Osteocyte (in vitro differentiated cells): Measurements from ENCODE around the gene DOC2A. TPM values are rescaled to one million over a fixed set of nuclear protein-coding genes. Genes with fewer than 3 reads are reported as not detected.

Experiments used
- DNase-seq: peaks from one replicate; pipeline ENCODE4 v3.0.0; 2021; ENCODE audit warnings: mixed read lengths; ENCODE audit not compliant: unreplicated experiment; ENCODE audit errors: extremely low spot score
- H3K27ac Mint-ChIP-seq: one replicate; pipeline ENCODE4 v1.8.0; 2021; ENCODE audit warnings: mild to moderate bottlenecking, mixed read lengths; ENCODE audit not compliant: unreplicated experiment
- H3K27me3 Mint-ChIP-seq: one replicate; pipeline ENCODE4 v1.8.0; 2021; ENCODE audit warnings: mixed read lengths; ENCODE audit not compliant: unreplicated experiment
- H3K36me3 Mint-ChIP-seq: one replicate; pipeline ENCODE4 v1.8.0; 2021; ENCODE audit warnings: mixed read lengths; ENCODE audit not compliant: unreplicated experiment
- H3K4me1 Mint-ChIP-seq: one replicate; pipeline ENCODE4 v1.8.0; 2021; ENCODE audit warnings: mixed read lengths; ENCODE audit not compliant: unreplicated experiment
- H3K4me3 Mint-ChIP-seq: one replicate; pipeline ENCODE4 v1.8.0; 2021; ENCODE audit warnings: mild to moderate bottlenecking, moderate library complexity, mixed read lengths; ENCODE audit not compliant: unreplicated experiment
- H3K9me3 Mint-ChIP-seq: one replicate; pipeline ENCODE4 v1.8.0; 2021; ENCODE audit warnings: mixed read lengths; ENCODE audit not compliant: unreplicated experiment
- CTCF ChIP-seq: fragments of 200-600 bp; sonication (generic); IDR thresholded peaks from 2 replicates; pipeline ENCODE4 v1.5.0; 2021; ENCODE audit warnings: antibody characterized with exemption, mild to moderate bottlenecking, moderate library complexity
- total RNA-seq: library from RNA; stranded (reverse); gene quantifications from 2 replicates; pipeline ENCODE4 v1.2.1, GENCODE V29; 2021

The DOC2A gene
- total RNA-seq, 1 donor from 2014 or later: 1.3 TPM

- H3K9me3 Mint-ChIP-seq: no peaks in the 10 kb centered on the region
- peak within 1 kb of the TSS; percentile 99 for H3K4me3 Mint-ChIP-seq
- no peaks in the 10 kb centered on the region for H3K27me3 Mint-ChIP-seq
- H3K27ac Mint-ChIP-seq: peak within 1 kb of the TSS; percentile 95
- H3K36me3 Mint-ChIP-seq: no peaks in the 10 kb centered on the region
- H3K4me1 Mint-ChIP-seq: peaks cover 23% of the 10 kb centered on the region
- TF ChIP-seq CTCF: no peak
- DNase-seq: peak; percentile 99
Measured at GRCh38 chr16:29995911-29996765, 14.7 kb downstream of the DOC2A start, which contains the start of gene INO80E. INO80E (plus strand) TSS chr16:29996241; CDS start chr16:29996311, 70 bp downstream.

- Mint-ChIP-seq H3K27ac (peak within 1 kb of the TSS; percentile 95), H3K36me3 (peaks cover 3% of the 10 kb centered on the region), H3K9me3 (no peaks in the 10 kb centered on the region), H3K4me3 (peak within 1 kb of the TSS; percentile 99), H3K4me1 (peaks cover 23% of the 10 kb centered on the region), H3K27me3 (no peaks in the 10 kb centered on the region)
- peak; percentile 95 for DNase-seq
- TF ChIP-seq CTCF: no peak
Measured at GRCh38 chr16:29995324-29995910, 15.4 kb downstream of the DOC2A start, which contains the start of gene HIRIP3. HIRIP3 (minus strand) TSS chr16:29995617; CDS start chr16:29995605, 12 bp downstream.

GRCh38 chr16:29994600-29995323 is 16.1 kb downstream of the DOC2A start:
- H3K9me3 Mint-ChIP-seq: no peaks in the 10 kb centered on the region
- H3K36me3 Mint-ChIP-seq: peaks cover 7% of the 10 kb centered on the region
- peak overlapping the region; percentile 99 for H3K4me3 Mint-ChIP-seq
- peaks cover 23% of the 10 kb centered on the region for H3K4me1 Mint-ChIP-seq
- peak overlapping the region; percentile 95 for H3K27ac Mint-ChIP-seq
- TF ChIP-seq CTCF: no peak
- DNase-seq: no peak
- no peaks in the 10 kb centered on the region for H3K27me3 Mint-ChIP-seq

- H3K27me3 Mint-ChIP-seq: no peaks in the 10 kb centered on the region
- TF ChIP-seq CTCF: no peak
- no peaks in the 10 kb centered on the region for H3K9me3 Mint-ChIP-seq
- H3K4me1 Mint-ChIP-seq: peaks cover 23% of the 10 kb centered on the region
- H3K36me3 Mint-ChIP-seq: peaks cover 9% of the 10 kb centered on the region
- H3K4me3 Mint-ChIP-seq: peak overlapping the region; percentile 99
- peak overlapping the region; percentile 95 for H3K27ac Mint-ChIP-seq
- DNase-seq: no peak
Measured at GRCh38 chr16:29993903-29994599, 16.8 kb downstream of the DOC2A start.
